HG02678 (cell line): ENCODE results near the gene APOL3.
"Not testable (repeated sequence)": the region's sequence is repeated elsewhere in the genome, so short reads cannot be mapped to it uniquely, and the experiment has no call there.

Experiments used
- ATAC-seq: cut with Tn5 transposase; IDR thresholded peaks from one replicate; pipeline ENCODE4 v1.9.1; 2021; ENCODE audit warnings: mild to moderate bottlenecking, moderate library complexity; ENCODE audit not compliant: unreplicated experiment

APOL3 gene

DNA sequence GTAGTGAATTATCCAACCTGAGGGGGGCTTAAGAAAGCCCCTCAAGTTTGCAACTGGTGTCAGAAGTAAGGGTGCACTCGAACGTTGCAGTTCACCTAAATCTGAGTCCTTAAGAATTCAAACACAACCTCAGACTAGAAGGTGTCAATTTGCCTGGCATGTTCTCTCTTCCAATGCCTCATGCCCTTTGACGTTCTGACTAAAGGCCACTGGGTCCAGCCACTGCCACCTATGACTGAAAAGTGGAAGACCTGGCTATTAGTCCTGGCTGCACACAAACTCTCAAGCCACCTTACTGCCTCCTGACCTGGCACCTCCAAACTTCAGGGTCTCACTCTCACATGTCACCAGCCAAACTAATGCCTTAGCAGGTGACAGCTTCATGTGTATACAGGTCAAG, 33.0 kb upstream of the APOL3 start:
- ATAC-seq: no peak

DNA sequence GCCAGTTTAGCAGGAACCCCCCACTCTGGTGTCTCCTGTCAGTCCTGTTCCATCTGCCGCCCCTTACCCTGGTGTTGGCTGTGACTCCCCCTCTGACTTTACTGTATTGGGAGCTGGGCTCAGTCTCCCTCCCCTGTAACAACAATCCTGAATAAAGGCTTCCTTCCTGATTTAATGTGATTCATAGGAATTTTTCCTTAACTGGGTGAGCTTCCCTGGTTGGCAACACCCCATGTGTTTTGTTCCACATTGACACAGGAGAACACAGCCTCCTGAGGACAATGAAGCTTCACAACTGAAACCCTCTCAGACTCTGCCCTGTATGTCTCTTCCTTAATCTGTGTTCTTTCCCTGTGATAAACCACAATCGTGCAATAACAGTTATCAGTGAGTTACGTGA, 32.6 kb upstream of the APOL3 start:
- ATAC-seq: no peak

DNA sequence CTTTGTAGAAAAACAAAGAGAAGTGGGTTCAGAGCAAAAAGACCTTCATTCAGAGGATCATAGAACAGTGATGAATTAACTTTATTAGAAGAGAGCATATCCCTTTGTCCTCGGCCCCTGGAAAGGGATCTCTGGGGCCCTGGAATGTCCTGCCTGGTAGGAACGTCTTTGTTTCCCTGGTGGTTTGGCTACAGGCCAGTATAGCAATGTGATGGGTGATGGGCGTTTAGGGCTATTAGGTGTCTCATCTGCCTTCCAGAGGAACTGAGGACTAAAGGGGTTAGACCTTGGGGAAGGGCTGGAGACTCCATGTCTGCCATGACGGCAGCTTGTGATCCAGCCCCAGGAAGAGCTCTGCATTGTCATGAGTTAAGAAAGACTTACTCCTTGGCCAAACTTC, 32.0 kb upstream of the APOL3 start:
- ATAC-seq: no peak

DNA sequence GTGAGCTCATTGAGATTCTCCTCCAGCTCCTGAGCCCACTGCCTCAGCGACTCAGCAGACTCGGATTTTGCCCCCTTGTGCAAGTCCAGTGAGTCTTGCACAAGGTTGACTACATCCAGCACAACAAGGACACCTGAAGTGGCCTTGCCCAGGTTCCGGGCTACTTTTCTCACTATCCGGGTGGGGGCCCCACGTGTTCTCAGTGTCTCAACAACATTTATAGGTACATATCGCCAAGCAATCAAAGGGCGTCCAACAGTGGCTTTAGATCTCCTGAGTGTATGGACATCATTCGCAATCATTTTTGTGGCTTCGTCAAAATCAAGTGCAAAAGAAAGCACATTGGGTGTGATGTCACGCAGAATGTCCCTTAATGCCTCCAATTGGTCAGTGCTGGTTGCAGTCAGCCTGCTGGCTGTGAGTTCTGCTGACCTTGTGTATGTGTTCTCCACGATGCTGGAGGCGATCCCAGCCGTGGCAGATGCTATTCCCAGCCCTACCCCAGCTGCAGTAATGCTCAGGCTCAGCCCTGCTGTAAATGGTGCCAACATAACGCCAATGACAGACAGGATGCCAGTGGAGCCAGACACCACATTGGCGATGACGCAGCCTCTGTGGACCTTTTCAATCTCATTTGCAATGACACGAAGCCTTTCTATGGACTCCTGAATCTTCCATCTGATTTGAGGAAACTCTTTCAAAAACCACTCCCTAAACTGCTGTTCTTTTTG, 30.7 kb upstream of the APOL3 start:
- no peak for ATAC-seq

DNA sequence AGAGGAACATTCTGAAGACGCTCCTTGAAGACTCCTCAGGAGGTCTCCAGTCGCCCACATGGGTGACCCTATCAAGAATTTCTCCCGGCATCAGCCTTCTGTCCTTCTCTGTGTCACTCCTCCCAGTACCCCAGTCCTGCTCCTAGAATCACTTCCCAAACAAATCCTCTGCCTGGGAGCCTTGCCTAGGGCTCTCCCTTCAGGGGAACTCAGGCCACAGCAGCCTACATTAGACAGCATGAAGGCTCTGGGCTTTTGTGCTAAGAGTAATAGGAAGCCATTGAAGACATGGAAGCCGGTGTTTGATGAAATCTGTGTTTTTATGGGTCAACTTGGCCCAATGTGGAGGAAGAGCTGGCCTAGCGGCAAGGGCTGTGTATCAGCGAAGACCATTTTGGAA, 27.3 kb upstream of the APOL3 start:
- not testable (repeated sequence) for ATAC-seq

DNA sequence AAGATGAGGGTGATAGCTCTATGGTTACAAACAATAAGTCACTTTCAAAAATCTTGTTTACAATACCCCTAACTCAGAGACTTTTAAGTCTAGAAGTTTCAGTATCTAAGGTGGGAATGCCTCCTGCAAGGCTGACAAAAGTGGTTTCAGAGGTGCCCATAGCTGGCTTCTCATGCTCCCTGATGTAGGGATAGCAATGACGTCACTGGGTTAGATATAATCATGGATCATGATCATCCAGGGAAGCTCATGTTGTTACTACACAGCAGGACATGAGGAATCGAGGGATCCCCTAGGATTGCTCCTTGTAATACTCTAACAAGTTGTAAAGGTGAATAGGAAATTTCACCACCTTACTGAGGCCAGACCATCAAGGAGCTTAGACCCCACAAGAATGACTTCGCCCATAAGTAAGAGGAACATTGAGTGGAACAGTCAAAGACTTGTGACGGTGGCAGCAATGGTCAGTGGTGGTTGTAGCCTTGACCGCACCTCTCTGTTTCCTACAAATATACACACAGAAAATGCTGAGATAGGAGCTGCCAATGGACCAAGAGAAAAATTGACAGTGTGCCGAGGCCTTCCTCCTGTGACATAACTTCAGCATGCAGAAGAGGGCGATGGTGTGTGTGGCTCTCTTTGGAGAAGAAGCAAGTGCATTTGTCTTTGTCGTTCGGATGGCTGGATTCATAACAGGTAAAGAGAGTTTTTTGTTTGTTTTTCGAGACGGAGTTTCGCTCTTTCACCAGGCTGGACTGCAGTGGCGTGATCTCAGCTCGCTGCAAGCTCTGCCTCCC, 25.5 kb upstream of the APOL3 start:
- ATAC-seq: no peak

DNA sequence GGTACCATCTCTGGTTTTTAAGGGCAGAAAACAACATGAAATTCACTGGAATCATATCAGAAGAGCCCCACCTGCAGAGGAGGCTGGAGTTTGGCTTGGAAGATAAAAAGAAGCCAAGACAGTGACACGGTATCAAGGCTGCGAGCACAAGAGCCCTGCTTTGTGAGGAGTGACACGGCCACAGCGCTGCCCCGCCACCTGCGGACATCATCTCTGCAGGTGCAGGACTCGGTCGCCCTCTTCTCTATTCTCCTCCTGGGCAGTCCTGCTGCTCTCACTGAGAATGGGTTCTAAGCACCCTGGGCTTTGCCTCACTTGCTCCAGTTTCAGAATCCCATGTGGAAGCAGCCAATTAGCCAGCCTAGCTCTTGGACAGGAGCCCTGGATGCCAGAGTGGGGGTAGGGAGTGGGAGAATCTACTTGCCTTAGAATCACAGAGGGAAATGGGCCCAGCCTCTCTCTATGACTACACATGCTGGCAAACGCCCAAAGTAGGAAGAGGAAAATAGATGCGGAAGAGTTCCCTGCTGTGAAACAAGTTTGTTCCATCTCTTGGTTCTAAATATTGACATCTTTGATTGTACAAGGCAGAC, 24.0 kb upstream of the APOL3 start:
- no peak for ATAC-seq

DNA sequence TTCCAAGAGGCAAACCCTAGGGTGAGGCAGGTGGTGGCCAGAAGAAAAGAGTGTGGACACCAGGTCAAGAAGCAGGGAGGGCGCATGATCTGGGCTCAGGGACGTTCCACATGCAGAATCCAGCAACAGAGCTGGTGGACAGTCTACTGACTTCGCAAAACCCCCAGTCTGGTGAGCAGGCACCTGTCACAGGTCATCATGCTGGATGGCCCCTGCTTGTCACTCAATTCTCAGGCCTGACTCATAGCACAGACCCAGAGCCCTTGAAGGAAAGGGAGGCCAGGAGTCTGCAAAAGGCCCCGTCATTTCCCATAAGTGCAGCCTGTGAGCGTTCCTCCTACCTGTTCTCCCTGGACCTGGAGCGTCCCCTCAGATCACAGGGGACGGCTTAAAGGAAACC, 22.9 kb upstream of the APOL3 start:
- ATAC-seq: no peak

DNA sequence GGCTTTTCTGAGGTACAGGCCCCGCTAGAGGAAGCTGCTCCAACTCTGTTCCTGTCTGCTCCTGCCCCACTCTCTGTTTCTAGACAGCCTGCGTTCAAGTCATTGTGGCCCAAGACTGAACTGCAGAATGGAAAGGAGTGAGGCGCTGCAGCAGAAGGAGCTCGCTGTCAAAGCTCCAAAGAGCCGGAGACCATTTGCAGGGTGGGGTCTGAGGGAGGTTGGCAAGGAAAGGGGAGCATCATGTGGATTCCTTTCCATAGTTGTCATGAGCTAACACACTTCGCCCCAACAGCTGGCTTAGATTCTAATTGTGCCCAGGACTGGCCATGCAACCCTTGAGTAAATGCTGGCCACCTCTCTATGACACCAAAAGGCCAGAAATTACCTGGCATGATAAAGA, 22.3 kb upstream of the APOL3 start:
- no peak for ATAC-seq

DNA sequence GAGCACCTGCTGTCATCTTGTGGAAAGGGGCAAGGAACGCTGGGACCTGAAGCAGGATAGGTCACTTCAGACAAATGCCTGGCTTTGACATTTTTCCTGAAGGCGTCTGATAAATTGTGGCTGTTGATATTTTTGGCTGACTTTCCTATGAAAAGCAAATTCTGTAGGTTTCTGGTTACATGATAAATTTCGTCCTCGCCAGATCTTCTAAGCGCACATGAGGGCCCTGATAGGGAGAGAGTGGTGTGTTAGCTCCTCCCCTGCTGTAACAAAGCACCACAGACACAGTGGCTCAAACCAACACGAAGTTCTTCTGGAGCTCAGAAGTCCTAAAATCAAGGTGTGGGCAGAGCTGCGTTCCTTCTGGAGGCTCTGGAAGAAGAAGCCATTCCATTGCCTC, 21.5 kb upstream of the APOL3 start:
- no peak for ATAC-seq

DNA sequence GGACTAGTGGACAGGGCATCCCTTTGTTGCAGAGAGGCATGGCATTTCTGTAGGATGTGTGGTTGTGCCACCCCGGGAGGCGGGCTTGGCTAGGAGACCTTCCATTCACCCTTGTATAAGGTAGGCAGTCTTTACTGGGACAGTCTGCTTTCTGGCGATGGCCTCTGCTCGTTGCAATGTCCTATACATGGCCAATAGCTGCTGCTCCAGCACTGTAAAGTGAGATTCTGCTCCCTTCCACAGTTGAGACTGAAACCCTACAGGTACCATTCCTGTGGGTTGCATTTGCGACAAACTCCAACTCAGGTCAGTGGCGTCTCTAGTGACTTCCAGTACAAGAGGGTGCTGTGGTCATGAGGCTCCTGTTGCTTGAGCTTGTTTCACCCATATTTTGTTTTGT, 20.4 kb upstream of the APOL3 start:
- no peak for ATAC-seq

DNA sequence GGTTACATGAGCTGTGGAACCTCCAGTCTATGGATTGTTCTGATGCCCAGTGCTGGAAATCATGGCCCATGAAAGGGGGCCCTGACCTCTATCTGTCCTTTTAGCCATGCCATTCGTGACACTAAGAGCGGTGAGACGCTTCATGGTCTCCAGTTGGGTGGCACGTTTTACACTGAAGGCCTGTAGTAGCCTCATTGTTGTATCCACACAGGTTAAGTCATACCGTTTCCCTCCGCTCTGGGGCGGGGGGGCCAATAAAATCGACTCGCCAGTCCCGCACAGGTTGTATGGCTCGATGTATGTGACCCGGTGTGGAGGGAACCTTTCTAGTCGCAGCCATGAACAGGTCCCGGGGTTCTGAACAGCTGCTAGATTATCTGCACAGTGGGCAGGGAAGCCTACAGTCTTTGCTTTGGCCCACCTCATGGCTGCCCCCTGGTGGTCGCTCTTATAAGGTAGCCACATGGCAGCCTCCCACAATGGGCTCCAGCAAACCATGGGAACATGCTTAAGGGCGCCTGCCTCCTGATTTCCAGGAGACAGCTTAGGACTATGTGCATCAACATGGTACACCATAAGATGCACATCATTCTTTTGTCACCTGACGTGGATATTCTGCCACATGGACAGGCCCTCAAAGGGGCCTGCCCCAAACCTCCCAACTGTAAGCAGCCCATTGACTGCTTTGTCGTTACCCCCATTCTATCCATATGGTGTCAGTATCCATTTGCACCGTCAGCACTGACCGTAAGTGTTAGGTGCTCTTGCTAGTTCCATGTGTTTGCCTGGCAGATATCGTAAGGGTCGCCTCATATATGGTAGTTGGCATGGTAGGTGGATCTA, 19.7 kb upstream of the APOL3 start:
- peak; percentile 55 for ATAC-seq

DNA sequence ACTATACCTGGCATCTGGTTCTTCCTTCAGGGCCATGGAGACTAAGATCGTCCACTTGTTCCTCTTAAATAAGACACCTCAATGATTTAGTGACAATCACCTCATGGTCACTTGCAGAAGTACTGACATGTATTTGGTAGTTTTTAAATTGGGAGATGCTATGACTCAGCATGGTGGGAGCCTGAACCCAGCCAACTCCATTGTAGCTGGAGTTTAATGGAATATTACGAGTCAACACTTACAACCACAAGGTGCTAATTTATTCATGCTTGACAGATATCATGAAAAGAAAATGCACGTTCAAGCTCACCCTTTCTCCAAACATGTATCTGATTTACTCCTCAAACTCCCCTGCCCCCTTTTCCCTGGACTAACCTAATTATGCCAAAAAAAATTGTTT, 16.6 kb upstream of the APOL3 start:
- no peak for ATAC-seq

DNA sequence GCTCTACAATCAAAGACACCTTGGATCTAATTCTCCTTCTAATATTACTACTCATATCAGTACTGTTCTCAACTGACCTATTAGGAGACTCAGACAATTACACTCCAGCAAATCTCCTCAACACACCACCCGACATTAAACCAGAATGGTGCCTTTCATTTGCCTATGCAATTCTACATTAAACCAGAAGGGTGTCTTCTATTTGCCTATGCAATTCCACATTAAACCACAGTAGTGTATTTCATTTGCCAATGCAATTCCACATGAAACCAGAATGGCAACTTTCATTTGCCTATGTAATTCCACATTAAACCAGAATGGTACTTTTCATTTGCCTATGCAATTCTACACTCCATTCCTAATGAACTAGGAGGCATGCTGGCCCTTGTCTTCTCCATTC, 15.3 kb upstream of the APOL3 start:
- no peak for ATAC-seq

DNA sequence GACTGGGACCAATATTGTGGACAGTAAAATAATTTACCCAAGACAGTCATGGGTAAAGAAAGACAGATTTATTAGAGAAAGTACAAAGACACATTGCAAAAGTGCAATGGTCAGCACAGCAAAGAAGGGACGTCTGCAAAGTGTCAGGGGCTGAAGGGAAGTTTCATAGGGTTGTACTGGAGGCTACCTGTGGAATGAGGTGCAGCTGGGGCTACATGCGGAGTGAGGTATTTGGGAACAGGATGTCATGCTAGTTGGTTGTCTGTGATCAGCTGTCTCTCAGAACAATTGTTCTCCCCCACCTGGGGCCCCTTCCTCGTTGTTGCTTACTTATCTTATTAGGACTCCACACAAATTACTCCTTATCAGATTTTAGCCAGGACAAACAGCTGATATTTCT, 11.4 kb upstream of the APOL3 start:
- ATAC-seq: no peak

DNA sequence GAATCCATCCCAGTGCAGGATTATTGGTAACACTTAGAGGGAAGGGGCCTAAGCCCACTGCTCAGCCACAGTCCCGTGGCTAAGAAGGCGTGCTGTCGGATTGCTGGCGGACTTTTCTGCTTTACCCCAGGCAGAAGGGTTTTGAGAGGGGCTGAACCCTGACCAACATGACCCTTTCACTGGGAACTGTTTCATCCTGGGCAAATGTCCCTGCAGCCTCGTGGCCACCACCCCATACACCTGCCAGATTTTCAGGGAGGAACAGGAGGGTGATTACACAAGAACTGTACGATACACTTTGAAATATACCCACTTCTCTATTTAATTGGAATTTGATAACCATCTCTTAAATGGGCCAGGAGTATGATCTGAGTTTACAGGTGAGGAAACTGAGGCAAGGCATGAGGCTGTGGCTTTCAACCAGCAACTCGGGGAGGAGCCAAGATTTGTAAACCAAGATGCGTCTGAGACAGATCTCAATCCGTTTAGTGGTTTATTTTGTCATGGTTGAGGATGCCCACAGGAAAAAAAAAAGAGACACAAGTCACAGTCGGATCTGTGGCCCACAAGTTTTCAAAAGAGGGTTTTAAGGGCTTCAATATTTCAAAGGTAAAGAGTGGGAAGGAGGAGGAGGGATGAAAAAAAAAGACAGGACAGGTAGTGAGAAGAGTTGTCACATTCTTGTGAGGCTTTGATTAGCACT, 6.1 kb upstream of the APOL3 start:
- ATAC-seq: no peak

DNA sequence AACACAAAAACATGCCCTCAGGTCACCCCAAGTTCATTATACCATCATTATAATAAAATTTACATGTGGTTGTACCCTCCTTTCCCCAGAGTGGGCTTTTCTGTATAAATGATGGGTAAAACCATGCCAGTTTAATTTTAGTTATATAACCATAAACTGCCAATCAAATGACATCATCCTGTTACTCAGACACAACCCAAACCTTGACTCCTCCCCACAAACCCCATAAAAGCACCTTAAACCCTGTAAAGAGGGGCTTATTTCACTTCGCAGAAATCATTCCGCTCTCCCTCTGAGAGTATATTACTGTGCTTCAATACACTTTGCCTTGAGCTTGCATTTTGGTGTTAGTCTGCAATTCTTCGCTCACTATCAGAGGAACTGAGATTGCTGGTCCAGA, 5.5 kb upstream of the APOL3 start:
- ATAC-seq: no peak

DNA sequence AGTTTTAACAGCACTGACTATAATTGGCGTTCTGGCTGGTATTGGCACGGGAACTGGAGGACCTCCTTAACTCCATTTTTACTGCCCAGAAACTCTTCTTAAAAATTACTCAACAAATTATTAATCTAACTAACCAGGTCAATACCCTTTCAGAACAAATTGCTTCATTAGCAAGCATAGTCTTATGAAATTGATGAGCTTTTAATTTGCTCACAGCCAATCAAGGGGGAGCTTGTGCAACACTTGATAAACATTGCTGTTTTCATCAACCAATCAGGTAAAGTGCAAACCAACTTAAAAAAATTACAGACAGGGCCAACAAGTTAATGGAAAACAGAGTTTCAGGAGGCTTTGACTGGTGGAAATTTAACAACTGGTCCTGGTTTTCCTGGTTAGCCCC, 4.6 kb upstream of the APOL3 start:
- ATAC-seq: no peak

DNA sequence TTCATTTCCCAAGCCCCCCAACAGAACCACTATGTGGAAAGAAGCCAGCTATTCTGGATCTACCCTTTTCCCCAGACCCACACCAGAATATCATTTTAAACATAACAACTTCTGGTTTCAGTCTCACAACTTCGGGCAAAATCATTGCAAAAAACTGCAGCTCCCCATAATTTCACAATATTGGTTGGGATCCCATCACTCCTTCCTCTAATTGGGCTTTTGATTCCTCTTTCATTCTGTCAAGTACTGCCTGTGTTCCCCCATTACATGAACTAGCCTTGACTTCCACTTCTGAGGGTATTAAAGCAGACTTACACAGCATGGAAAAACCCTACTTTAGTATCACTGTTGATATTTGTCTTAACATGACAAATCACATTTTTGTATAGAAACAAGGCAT, 4.1 kb upstream of the APOL3 start:
- ATAC-seq: no peak

DNA sequence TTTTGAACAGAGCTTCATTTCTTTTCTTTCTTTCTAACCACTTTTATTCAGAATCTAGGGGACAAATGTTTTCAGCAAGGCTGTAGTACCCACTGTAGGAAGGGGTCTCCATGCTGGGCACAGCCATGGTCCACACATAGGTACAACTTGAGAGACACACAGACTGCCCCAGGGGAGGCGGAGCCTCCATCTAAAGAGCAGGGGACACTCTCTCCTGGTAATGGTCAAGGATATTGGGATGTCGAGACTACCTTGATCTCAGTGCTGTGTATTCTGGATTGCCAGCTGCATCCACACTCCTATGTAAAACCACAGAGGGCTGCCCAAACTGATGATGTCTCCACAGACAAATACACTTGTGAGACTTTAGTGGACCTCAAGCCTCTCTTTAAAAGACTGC, 2.9 kb upstream of the APOL3 start:
- no peak for ATAC-seq
